ENCODE measurements around the gene DCLK1. TPM values are rescaled to one million over a fixed set of nuclear protein-coding genes. Genes with fewer than 3 reads are reported as not detected.
A peak's percentile ranks its signal among the peaks of the same experiment; 100 is the strongest.

DCLK1 gene
- total and polyA plus RNA-seq, 2 donors (not counting 1 experiment from before 2014, with no cell fraction given) = 0.56 to 6.3 TPM

DNA sequence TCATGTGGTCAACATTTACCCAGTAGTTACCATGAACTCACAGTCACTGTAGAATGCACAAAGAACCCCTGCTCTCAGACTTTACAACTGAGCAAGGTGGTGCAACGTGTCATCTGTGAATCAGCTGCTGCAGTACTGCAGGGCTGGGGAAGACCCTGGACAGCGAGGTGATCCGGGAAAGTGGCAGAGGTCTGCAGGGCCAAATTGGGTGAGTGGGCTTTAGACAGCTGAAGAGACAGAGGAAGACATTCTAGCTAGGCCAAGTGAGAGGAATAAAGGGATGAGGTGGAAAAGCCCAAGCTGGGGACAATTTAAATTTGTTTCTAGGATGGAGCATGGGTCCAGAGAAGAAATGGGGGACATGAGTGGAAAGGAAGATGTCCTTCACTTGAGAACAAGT lies 270.5 kb downstream of the DCLK1 start:
- Histone ChIP-seq H3K4me3 (replicated peaks in 1 of 4; ENCODE audit: control extremely low read depth in 1 of 4, insufficient read depth in 1 of 4, low read depth in 3 of 4, low read length in 4 of 4) (no peak overlapping the region), H3K4me1 (ENCODE audit: control insufficient read depth, extremely low read depth, insufficient read depth, low read length) (no peaks in the 10 kb centered on the region), H3K36me3 (ENCODE audit: control insufficient read depth, insufficient read depth, low read length) (no peaks in the 10 kb centered on the region), H3K79me2 (ENCODE audit: control insufficient read depth, insufficient read depth, low read length) (no peaks in the 10 kb centered on the region), H4K20me1 (ENCODE audit: control insufficient read depth, extremely low read depth, insufficient read depth, low read length) (no peaks in the 10 kb centered on the region), H2AFZ (ENCODE audit: low read length) (no peak overlapping the region), H3K9me3 (ENCODE audit: control insufficient read depth, insufficient read depth, low read depth, low read length) (no peaks in the 10 kb centered on the region), H3K4me2 (ENCODE audit: extremely low read depth, insufficient read depth, low read length) (no peak overlapping the region), H3K27ac (ENCODE audit: insufficient read depth, low read length) (no peak overlapping the region), H3K27me3 (ENCODE audit: control insufficient read depth, insufficient read depth, low read length) (no peaks in the 10 kb centered on the region), H3K9ac (ENCODE audit: insufficient read depth, low read length) (no peak overlapping the region)
- no peak for TF ChIP-seq CTCF (conservative IDR thresholded peaks at IDR 0.05 in 1 of 2, IDR thresholded peaks at IDR 0.05 in 1 of 2; ENCODE audit: low read depth in 1 of 2, low read length in 2 of 2)
- no peak for TF ChIP-seq EZH2 (IDR thresholded peaks at IDR 0.05; ENCODE audit: low read length, missing control alignments)
- no peak for DNase-seq (ENCODE audit: low read depth in 2 of 2)

GRCh38 chr13:35859981-35860380 lies 271.2 kb downstream of the DCLK1 start:
- H3K9me3 ChIP-seq (ENCODE audit: control insufficient read depth, insufficient read depth, low read depth, low read length) = no peaks in the 10 kb centered on the region
- H4K20me1 ChIP-seq (ENCODE audit: control insufficient read depth, extremely low read depth, insufficient read depth, low read length) = no peaks in the 10 kb centered on the region
- TF ChIP-seq CTCF (conservative IDR thresholded peaks at IDR 0.05 in 1 of 2, IDR thresholded peaks at IDR 0.05 in 1 of 2; ENCODE audit: low read depth in 1 of 2, low read length in 2 of 2) = no peak
- TF ChIP-seq EZH2 (IDR thresholded peaks at IDR 0.05; ENCODE audit: low read length, missing control alignments) = no peak
- no peak for DNase-seq (ENCODE audit: low read depth in 2 of 2)
- no peak overlapping the region for H3K27ac ChIP-seq (ENCODE audit: insufficient read depth, low read length)
- H3K4me1 ChIP-seq (ENCODE audit: control insufficient read depth, extremely low read depth, insufficient read depth, low read length) = no peaks in the 10 kb centered on the region
- H3K36me3 ChIP-seq (ENCODE audit: control insufficient read depth, insufficient read depth, low read length) = no peaks in the 10 kb centered on the region
- H3K9ac ChIP-seq (ENCODE audit: insufficient read depth, low read length) = no peak overlapping the region
- H3K79me2 ChIP-seq (ENCODE audit: control insufficient read depth, insufficient read depth, low read length) = no peaks in the 10 kb centered on the region
- no peak overlapping the region for H3K4me2 ChIP-seq (ENCODE audit: extremely low read depth, insufficient read depth, low read length)
- H2AFZ ChIP-seq (ENCODE audit: low read length) = no peak overlapping the region
- H3K4me3 ChIP-seq (replicated peaks in 1 of 4; ENCODE audit: control extremely low read depth in 1 of 4, insufficient read depth in 1 of 4, low read depth in 3 of 4, low read length in 4 of 4) = no peak overlapping the region
- H3K27me3 ChIP-seq (ENCODE audit: control insufficient read depth, insufficient read depth, low read length) = no peaks in the 10 kb centered on the region

DNA sequence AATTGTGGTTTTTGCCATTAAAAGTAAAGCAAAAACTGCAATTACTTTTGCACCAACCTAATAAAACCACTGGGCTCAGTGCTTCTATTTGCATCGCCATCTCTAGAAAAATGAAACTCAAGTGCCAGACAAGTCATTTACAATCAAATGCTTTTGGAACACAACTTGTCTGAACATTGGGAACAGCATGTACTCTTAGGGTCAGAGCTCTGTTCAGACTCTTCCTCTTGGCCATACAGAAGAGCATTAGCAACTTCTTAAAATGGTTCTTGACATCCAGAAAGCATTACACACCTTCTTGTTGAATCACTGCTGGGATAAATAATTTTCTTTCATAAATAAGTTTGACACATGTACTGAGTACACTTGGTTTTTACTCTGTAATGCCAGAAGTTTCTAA lies 272.5 kb downstream of the DCLK1 start:
- H3K79me2 ChIP-seq (ENCODE audit: control insufficient read depth, insufficient read depth, low read length) = no peaks in the 10 kb centered on the region
- no peaks in the 10 kb centered on the region for H3K27me3 ChIP-seq (ENCODE audit: control insufficient read depth, insufficient read depth, low read length)
- H3K27ac ChIP-seq (ENCODE audit: insufficient read depth, low read length) = no peak overlapping the region
- no peaks in the 10 kb centered on the region for H3K9me3 ChIP-seq (ENCODE audit: control insufficient read depth, insufficient read depth, low read depth, low read length)
- no peaks in the 10 kb centered on the region for H3K4me1 ChIP-seq (ENCODE audit: control insufficient read depth, extremely low read depth, insufficient read depth, low read length)
- H3K4me2 ChIP-seq (ENCODE audit: extremely low read depth, insufficient read depth, low read length) = no peak overlapping the region
- no peak overlapping the region for H3K4me3 ChIP-seq (replicated peaks in 1 of 4; ENCODE audit: control extremely low read depth in 1 of 4, insufficient read depth in 1 of 4, low read depth in 3 of 4, low read length in 4 of 4)
- peak in 1 of 2 donors; percentile 31 for DNase-seq (ENCODE audit: low read depth in 2 of 2)
- H3K36me3 ChIP-seq (ENCODE audit: control insufficient read depth, insufficient read depth, low read length) = no peaks in the 10 kb centered on the region
- H4K20me1 ChIP-seq (ENCODE audit: control insufficient read depth, extremely low read depth, insufficient read depth, low read length) = no peaks in the 10 kb centered on the region
- H3K9ac ChIP-seq (ENCODE audit: insufficient read depth, low read length) = no peak overlapping the region
- no peak overlapping the region for H2AFZ ChIP-seq (ENCODE audit: low read length)
- no peak for TF ChIP-seq CTCF (conservative IDR thresholded peaks at IDR 0.05 in 1 of 2, IDR thresholded peaks at IDR 0.05 in 1 of 2; ENCODE audit: low read depth in 1 of 2, low read length in 2 of 2)
- no peak for TF ChIP-seq EZH2 (IDR thresholded peaks at IDR 0.05; ENCODE audit: low read length, missing control alignments)
